Chondrocyte (in vitro differentiated cells): ENCODE data around the gene CDH18. TPM values are rescaled to one million over a fixed set of nuclear protein-coding genes. Genes with fewer than 3 reads are reported as not detected.

ENCODE experiments used
- DNase-seq: peaks from one replicate; pipeline ENCODE4 v3.0.0; 2021; ENCODE audit warnings: mixed read lengths, low spot score
- H3K27ac Mint-ChIP-seq: one replicate; pipeline ENCODE4 v1.8.0; 2021; ENCODE audit warnings: mild to moderate bottlenecking, moderate library complexity, mixed read lengths; ENCODE audit not compliant: unreplicated experiment
- H3K27me3 Mint-ChIP-seq: 2 replicates; pipeline ENCODE4 v1.8.0; 2021; ENCODE audit warnings: low read depth, mixed read lengths
- H3K36me3 Mint-ChIP-seq: 2 replicates; pipeline ENCODE4 v1.8.0; 2021; ENCODE audit warnings: low read depth, mixed read lengths
- H3K4me1 Mint-ChIP-seq: 2 replicates; pipeline ENCODE4 v1.8.0; 2021; ENCODE audit warnings: low read depth, mild to moderate bottlenecking, mixed read lengths
- H3K4me3 Mint-ChIP-seq: one replicate; pipeline ENCODE4 v1.8.0; 2021; ENCODE audit warnings: mild to moderate bottlenecking, moderate library complexity, mixed read lengths; ENCODE audit not compliant: unreplicated experiment
- H3K9me3 Mint-ChIP-seq: 2 replicates; pipeline ENCODE4 v1.8.0; 2021; ENCODE audit warnings: low read depth, mixed read lengths
- CTCF ChIP-seq: fragments of 200-600 bp; sonication (generic); IDR thresholded peaks from 2 replicates; pipeline ENCODE4 v1.5.0; 2021; ENCODE audit warnings: antibody characterized with exemption, mild to moderate bottlenecking, moderate library complexity
- total RNA-seq: library from RNA; stranded (reverse); gene quantifications from 3 replicates; pipeline ENCODE4 v1.2.1, GENCODE V29; 2021

Gene CDH18
- total RNA-seq, 1 donor from 2014 or later = not detected

GRCh38 chr5:19547640-19548039 is 440.4 kb downstream of the CDH18 start:
- DNase-seq = no peak
- no peaks in the 10 kb centered on the region for H3K36me3 Mint-ChIP-seq

GRCh38 chr5:19546521-19546920 is 441.5 kb downstream of the CDH18 start:
- Mint-ChIP-seq H3K4me3 (no peak overlapping the region), H3K4me1 (no peaks in the 10 kb centered on the region), H3K36me3 (no peaks in the 10 kb centered on the region), H3K27me3 (no peaks in the 10 kb centered on the region), H3K9me3 (peaks cover under 1% of the 10 kb centered on the region), H3K27ac (no peak overlapping the region)
- no peak for TF ChIP-seq CTCF
- DNase-seq = no peak

More at GRCh38 chr5:19547640-19548039, 440.4 kb downstream of the CDH18 start:
- no peak for TF ChIP-seq CTCF
- Mint-ChIP-seq H3K4me1 (no peaks in the 10 kb centered on the region), H3K27me3 (no peaks in the 10 kb centered on the region), H3K27ac (no peak overlapping the region), H3K4me3 (no peak overlapping the region), H3K9me3 (no peaks in the 10 kb centered on the region)

- Mint-ChIP-seq H3K36me3 (no peaks in the 10 kb centered on the region), H3K27ac (no peak overlapping the region), H3K27me3 (no peaks in the 10 kb centered on the region), H3K4me3 (no peak overlapping the region), H3K4me1 (no peaks in the 10 kb centered on the region), H3K9me3 (peaks cover 4% of the 10 kb centered on the region)
- TF ChIP-seq CTCF = no peak
- DNase-seq = no peak
Observed at GRCh38 chr5:19538607-19539006, 449.4 kb downstream of the CDH18 start.

- Mint-ChIP-seq H3K27ac (no peak overlapping the region), H3K27me3 (no peaks in the 10 kb centered on the region), H3K36me3 (no peaks in the 10 kb centered on the region), H3K9me3 (peaks cover 3% of the 10 kb centered on the region), H3K4me1 (no peaks in the 10 kb centered on the region), H3K4me3 (no peak overlapping the region)
- DNase-seq = no peak
- TF ChIP-seq CTCF = no peak
Observed at GRCh38 chr5:19536387-19536786, 451.6 kb downstream of the CDH18 start.

- H3K4me3 Mint-ChIP-seq = no peak overlapping the region
- no peaks in the 10 kb centered on the region for H3K36me3 Mint-ChIP-seq
Observed at GRCh38 chr5:19534751-19535150, 453.2 kb downstream of the CDH18 start.

More at GRCh38 chr5:19534751-19535150, 453.2 kb downstream of the CDH18 start:
- no peak for TF ChIP-seq CTCF
- no peak for DNase-seq
- Mint-ChIP-seq H3K27ac (no peak overlapping the region), H3K4me1 (no peaks in the 10 kb centered on the region), H3K9me3 (no peaks in the 10 kb centered on the region), H3K27me3 (no peaks in the 10 kb centered on the region)
